Fibroblast of skin of left biceps (primary cell): Measurements from ENCODE around the gene GNA12.

Source experiments
- DNase-seq, 2 experiments: peaks; one replicate each; pipeline ENCODE4 v3.0.0-alpha.2; 2013; ENCODE audit warnings: low read depth in 2 of 2

The GNA12 gene

DNA sequence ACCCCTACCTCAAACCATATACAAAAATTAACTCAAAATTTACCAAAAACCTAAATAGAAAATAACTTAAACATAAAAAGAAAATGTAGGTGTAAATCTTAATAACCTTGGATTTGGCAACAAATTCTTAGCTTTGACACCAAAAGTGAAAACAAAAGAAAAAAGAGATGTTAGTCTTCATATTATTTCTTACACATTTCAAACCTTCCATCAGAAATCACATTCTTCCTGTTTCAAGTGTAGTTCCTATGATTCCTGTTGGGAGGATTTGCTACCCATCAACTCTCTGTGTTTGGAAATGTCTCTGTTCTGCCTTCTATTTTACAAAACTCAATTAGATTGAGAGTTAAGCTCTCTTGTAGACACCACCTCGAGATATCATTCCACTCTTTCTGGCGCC is 62.0 kb downstream of the GNA12 start:
- DNase-seq = no peak

DNA sequence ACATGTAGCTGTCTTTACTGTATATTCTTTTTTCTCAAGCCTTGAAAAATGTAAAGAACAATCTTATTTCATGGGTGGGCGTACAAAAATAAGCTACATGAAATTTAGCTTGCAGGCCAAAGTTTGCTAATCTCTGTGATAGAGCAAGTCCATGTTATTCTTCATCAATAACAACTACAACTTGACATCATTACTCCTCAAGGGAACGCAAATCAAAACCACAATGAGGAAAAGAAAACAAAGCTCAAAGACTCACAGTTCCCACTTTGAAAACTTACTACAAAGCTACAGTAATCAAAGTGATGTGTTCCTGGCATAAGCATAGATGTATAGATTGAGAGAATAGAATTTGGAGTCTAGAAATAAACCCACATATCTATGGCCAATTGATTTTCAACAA is 62.5 kb downstream of the GNA12 start:
- DNase-seq = no peak

- no peak for DNase-seq
These were observed 65.1 kb downstream of the GNA12 start for GRCh38 chr7:2779051-2779450.

GRCh38 chr7:2777898-2778535 is 66.1 kb downstream of the GNA12 start:
- DNase-seq = no peak

DNA sequence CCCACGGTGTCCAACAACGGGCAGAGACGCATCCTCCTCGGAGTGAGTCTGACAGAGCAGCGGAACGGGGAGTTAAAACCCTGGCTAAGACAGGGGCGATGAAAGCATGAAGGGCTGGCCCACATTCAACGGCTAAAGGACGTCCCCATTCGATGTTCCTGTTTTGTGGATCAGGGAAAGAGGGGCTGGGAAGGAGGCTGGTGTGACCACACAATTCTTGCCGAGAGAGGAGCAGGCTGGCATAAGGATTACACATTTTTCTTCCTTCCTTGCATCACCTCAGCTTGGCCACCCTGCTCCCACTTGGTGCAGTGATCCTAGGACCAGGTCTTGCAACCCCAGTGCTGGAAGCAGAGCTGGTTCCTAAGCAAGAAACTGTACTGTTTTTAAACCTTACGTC is 67.7 kb downstream of the GNA12 start:
- DNase-seq = no peak

GRCh38 chr7:2775785-2776184 is 68.3 kb downstream of the GNA12 start:
- DNase-seq = no peak

DNA sequence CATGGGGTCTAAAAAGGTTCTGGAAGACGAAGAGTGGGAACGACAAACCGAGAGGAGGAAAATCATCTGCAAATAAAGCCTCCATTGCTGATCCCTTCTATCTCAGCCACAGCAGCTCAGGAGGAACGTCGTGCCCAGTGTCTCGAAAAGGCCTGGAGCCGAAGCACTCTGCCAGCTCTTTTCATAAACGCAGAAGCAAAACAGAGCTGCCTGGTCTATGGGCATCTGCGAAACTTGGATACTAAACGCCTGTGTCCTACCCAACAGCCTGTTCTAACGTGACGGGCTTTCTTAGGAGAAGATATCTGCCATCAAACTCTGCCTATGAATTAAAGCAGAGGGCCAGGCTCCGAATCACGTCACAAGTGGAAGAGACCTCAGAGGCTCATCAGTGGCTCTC is 68.7 kb downstream of the GNA12 start:
- DNase-seq = no peak

- DNase-seq = no peak
These were observed 69.2 kb downstream of the GNA12 start for GRCh38 chr7:2774935-2775334.

- DNase-seq = no peak
These were observed 69.8 kb downstream of the GNA12 start for GRCh38 chr7:2774280-2774679.

DNA sequence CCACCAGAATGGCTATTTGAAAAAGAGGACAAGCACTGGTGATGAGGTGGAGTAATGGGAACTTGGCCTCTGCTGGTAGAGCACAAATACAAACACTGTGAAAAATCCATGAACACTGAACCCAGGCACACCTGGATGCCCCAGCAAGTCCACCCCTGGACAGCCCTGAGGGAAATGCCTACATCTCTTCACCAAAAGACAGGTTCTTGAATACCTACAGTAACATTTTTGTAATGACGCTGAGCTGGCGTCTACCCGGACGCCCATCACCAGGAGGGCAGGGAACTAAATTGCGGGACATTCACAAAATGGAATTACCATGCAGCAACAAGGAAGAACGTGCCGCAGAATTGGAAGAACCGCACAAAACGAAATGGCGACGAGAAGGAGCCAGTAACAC is 70.5 kb downstream of the GNA12 start:
- DNase-seq = no peak

DNA sequence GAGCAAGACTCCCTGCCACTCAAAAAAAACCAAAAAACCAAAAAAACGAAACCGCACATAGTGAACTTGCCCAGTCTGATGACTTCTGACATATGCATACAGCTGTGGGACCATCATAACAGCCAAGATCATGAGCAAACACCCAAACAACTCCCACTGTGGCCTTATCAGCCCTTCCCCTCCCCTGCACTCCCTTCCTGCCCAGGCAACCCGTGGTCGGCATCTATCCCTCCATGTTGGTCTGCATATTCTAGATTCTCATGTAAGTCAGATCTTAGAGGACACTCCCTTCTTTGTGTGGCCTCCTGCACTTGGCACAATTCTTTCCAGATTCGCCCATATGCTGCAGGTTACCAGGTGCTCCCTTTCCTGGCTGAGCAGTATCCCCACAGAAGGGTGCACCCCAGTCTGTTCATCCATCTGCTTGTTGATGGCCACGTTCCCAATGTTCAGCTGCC is 72.8 kb downstream of the GNA12 start:
- DNase-seq = no peak

DNA sequence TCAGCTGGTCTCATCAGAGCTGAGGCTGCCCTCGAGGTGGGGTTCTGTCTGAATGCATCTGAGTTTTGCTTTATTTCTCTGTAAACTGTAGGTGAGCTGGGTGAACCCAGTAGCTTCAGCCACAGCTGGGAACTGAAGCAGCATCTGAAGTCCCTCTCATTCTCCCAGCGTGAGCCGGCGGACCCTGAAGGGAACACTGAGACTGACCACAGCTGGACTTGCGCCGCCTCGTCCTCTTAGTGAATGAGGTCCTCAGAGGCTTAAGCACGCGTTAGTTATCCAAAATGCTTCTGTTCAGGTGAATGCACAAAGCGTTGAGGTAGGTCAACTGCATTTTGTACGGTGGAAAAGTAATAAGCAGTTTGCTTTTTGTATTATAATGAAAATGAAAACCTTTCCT is 79.5 kb downstream of the GNA12 start:
- no peak for DNase-seq

DNA sequence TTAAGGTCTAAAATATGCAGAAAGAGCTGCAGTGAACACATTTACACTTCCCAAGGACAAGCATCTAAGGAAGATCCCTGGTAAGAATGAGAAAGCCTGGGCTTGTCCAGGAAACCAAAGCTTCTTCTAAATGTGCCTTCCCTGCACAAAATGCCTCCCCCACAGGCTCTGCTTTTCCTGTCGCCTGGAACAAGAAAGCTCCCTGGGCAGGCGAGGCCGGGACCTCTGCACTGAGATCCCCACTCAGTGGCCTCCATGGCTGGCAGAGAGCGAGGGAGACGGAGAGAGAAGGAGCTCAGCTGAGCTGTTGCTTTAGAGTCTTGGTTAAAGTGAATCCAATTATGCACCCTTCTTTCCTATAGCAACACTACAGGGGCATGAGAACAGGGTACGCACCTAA is 80.5 kb downstream of the GNA12 start:
- no peak for DNase-seq

DNA sequence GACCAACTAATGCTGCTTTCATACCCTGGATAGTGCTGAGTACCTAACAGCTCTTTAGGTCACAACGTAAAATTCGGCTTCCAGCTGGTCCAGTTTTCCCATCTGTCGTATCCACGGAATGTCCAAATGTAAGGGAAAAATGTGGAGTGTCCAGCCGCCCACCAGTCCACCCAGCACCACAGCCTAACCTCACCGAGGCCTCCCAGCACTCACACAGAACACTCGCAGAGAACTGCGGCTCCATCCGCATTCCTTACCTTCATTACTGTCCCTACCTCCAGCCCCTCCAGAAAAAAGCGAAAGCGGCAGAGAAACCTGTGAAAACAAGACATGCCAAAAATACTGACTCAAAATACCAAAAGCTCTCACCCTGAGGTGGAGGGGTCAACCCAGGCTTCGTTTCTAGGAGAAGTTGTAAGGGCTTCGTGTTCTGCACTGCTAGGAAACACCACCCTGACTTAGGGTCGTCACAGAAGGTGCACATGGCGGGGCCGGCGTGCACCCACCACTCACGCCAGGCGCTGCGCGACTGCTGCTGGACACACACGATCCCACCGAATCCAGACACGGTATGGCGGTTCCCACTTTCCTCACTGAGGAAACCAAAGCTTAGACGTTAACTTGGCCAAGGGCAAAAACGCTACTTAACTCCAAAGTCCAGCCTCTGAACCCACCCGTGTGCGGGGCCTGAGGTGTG is 82.2 kb downstream of the GNA12 start:
- DNase-seq = no peak

GRCh38 chr7:2761131-2761624 is 82.9 kb downstream of the GNA12 start:
- DNase-seq = no peak

DNA sequence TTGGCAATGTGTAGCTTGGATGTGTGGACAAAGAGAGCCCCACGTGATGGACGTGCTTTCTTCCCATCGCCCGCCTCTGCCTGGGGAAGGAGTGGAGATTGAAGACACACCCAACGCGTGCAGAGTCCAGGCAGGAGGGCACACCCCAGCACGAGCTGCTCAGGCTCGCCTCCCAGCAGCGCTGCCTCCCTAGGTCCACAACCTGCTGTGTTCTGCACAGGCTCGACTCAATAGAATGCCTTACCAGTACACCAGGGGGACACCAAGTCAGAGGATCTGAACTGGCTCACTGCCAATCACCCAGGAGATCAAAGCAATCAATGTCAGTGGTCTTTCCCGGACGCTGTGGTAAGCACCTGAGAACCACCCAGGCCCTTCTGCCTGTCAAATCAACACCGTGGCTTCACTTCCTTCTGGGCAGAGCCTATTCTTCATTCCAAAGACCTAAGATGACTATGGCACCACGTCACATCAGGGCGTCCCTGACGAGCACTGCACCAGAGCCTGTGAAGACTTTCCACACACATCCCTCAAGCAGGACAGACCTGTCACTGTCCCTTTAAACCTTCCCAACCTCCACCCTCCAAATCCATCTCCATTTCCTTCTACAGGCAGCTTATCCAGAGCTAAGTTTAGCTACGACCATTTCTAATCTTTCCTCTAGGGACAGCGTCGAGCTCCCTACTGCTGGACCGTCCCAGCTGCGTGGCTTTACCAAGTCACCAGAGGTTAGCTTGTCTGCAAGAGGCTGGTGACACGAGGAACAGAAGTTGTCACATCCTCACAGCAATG is 83.8 kb downstream of the GNA12 start:
- no peak for DNase-seq

- DNase-seq = no peak
These were observed 84.4 kb downstream of the GNA12 start for GRCh38 chr7:2759736-2760097.

GRCh38 chr7:2758673-2759616 is 85.2 kb downstream of the GNA12 start:
- DNase-seq = no peak

DNA sequence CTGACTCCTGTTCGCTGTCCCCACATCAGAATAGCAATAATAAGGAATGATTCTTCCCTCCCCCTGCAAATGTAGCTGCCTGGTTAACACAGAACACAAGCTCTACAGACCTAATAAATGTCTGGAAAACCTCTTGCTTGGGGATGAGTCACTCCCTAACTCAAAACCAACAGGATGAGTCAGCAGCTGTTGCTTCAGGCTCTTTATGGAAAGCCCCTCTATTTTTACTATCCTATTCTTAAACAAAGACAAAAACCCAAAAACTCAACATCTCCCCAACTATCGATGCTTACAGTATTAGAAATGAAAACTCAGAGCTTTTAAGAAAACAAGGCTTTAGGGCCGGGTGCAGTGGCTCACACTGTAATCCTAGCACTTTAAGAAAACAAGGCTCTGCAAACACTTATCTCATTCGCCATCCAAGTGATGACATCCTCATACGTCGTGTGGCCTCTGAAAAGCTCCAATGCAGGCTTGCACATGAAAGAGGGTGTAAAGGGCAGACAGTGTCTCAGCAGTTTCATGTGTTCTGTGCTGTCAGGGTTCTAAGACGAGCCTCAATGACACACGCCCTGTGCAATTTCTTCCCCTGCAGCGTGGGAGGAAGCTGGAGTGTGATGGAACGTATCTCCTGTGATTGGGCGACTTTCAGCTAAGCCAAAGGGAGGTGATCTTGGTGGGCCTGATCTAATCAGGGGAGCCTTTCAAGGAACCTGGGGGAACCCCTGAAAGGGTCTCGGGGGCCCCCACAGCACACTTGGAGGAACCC is 86.0 kb downstream of the GNA12 start:
- DNase-seq = peak; percentile 95 to 96

- no peak for DNase-seq
These were observed 86.7 kb downstream of the GNA12 start for GRCh38 chr7:2757361-2757903.

DNA sequence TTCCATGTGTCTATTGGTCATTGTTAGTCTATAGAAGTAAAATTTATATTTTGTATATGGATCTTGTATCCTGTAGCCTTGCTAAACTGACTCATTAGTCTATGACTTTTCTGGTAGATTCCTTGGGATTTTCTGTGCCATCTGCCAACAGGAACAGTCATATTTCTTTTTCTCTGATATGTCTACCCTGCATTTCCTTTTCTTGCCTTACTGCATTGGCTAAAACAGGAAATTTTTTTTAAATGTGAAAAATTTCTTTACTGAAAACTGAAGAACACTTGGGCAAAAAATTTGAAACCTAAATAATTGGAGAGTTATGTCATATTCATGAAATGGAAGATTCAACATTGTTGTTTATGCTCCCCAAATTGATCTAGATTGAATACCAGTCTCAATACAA is 88.6 kb downstream of the GNA12 start:
- no peak for DNase-seq
